A549 (cell line): ENCODE data around the gene NRXN2. TPM values are rescaled to one million over a fixed set of nuclear protein-coding genes. Genes with fewer than 3 reads are reported as not detected.

Source experiments
- ATAC-seq, 2 experiments: fragments of 200-7000 bp in 1 of 2; fragments of >200 bp in 1 of 2; cut with Nextera tagmentation in 1 of 2; cut with Tn5 transposase in 1 of 2; 3 replicates each; pipeline versions ENCODE4 v1.8.0 to v1.9.1; 2018 to 2020; ENCODE audit warnings: mild to moderate bottlenecking in 1 of 2, moderate library complexity in 1 of 2
- CTCF ChIA-PET: fragments of 300-600 bp; sonication (Branson Sonifier 250); formaldehyde crosslinking; extraction: SDS; loops from one replicate; lab custom pipeline; 2021; ENCODE audit warnings: antibody characterized with exemption, inconsistent platforms; lab: Yijun Ruan, JAX
- POLR2A ChIA-PET: fragments of 350-600 bp; formaldehyde crosslinking; extraction: SDS; loops from one replicate; lab custom pipeline; 2021; ENCODE audit warnings: antibody characterized with exemption, inconsistent platforms; lab: Yijun Ruan, JAX
- DNase-seq, 2 experiments: peaks; one replicate each; pipeline versions ENCODE4 v3.0.0 to v3.0.0-alpha.2; 2011 to 2016; ENCODE audit warnings: low read depth in 1 of 2, low spot score in 1 of 2
- FAIRE-seq: peaks from 2 replicates; lab custom pipeline; 2011; peaks lifted over from hg19 to GRCh38; lab: Jason Lieb, UNC
- H3K27ac ChIP-seq, 2 experiments: fragments of >200 bp; sonication (Bioruptor Twin); formaldehyde crosslinking; 3 replicates each; pipeline ENCODE4 v1.5.1; 2016 to 2017
- H3K4me1 ChIP-seq: fragments of >200 bp; sonication (Bioruptor Twin); formaldehyde crosslinking; 3 replicates; pipeline ENCODE4 v1.6.1; 2016
- H3K4me2 ChIP-seq: fragments of >200 bp; sonication (Bioruptor Twin); formaldehyde crosslinking; 3 replicates; pipeline ENCODE4 v1.6.1; 2016
- H3K4me3 ChIP-seq: fragments of >200 bp; sonication (Bioruptor Twin); formaldehyde crosslinking; 3 replicates; pipeline ENCODE4 v1.5.1; 2016
- H3K9me3 ChIP-seq: fragments of >200 bp; sonication (Bioruptor Twin); formaldehyde crosslinking; 3 replicates; pipeline ENCODE4 v1.6.1; 2016
- ATOH8 ChIP-seq: fragments of 250-450 bp; sonication (Bioruptor Pico); IDR thresholded peaks from 2 replicates; pipeline ENCODE4 v1.5.0; 2020; ENCODE audit warnings: low read depth, mild to moderate bottlenecking, moderate library complexity
- BCL3 ChIP-seq: fragments of >200 bp; sonication (Bioruptor Twin); formaldehyde crosslinking; IDR thresholded peaks from 3 replicates; pipeline ENCODE4 v1.6.1; 2016
- CBX2 ChIP-seq: fragments of 200-600 bp; sonication (generic); IDR thresholded peaks from 2 replicates; pipeline ENCODE4 v1.6.1; 2016; ENCODE audit warnings: low read depth, mild to moderate bottlenecking, borderline replicate concordance
- CBX8 ChIP-seq: fragments of 200-600 bp; sonication (generic); IDR thresholded peaks from 2 replicates; pipeline ENCODE4 v1.6.1; 2016
- CHD4 ChIP-seq: fragments of 200-600 bp; sonication (generic); IDR thresholded peaks from 2 replicates; pipeline ENCODE4 v1.6.1; 2016; ENCODE audit warnings: antibody characterized with exemption, mild to moderate bottlenecking, borderline replicate concordance
- CTCF ChIP-seq: fragments of >200 bp; sonication (Bioruptor Twin); formaldehyde crosslinking; IDR thresholded peaks from 3 replicates; pipeline ENCODE4 v1.5.1; 2016
- EHMT2 ChIP-seq: fragments of 200-600 bp; sonication (generic); IDR thresholded peaks from 2 replicates; pipeline ENCODE4 v1.6.1; 2016; ENCODE audit warnings: antibody characterized with exemption, low read depth, mild to moderate bottlenecking, moderate library complexity
- ESRRA ChIP-seq: fragments of 150-350 bp; IDR thresholded peaks from 2 replicates; pipeline ENCODE4 v1.6.1; 2014; ENCODE audit warnings: mild to moderate bottlenecking, low read length, borderline replicate concordance
- FOSB ChIP-seq: fragments of 250-450 bp; sonication (Bioruptor Pico); IDR thresholded peaks from 2 replicates; pipeline ENCODE4 v1.5.0; 2020; ENCODE audit warnings: mild to moderate bottlenecking, moderate library complexity
- FOSL2 ChIP-seq, 2 experiments: fragments of 450-650 bp in 1 of 2; fragments of >200 bp in 1 of 2; sonication (Bioruptor Twin) in 1 of 2; formaldehyde crosslinking; IDR thresholded peaks; 2 replicates each; pipeline versions ENCODE4 v1.5.0 to v1.6.1; 2016 to 2020; ENCODE audit warnings: mild to moderate bottlenecking in 1 of 2, moderate library complexity in 1 of 2
- GATA3 ChIP-seq: IDR thresholded peaks from 2 replicates; pipeline ENCODE4 v1.6.1; 2012; ENCODE audit warnings: borderline replicate concordance
- HDAC2 ChIP-seq: fragments of 200-600 bp; sonication (generic); IDR thresholded peaks from 2 replicates; pipeline ENCODE4 v1.6.1; 2016
- HES2 ChIP-seq: fragments of >200 bp; sonication (Bioruptor Twin); formaldehyde crosslinking; IDR thresholded peaks from 2 replicates; pipeline ENCODE4 v1.6.1; 2016
- HMGXB4 ChIP-seq: fragments of 250-450 bp; sonication (Bioruptor Pico); IDR thresholded peaks from 2 replicates; pipeline ENCODE4 v1.5.0; 2021; ENCODE audit warnings: mild to moderate bottlenecking, moderate library complexity, borderline replicate concordance
- HOXB13 ChIP-seq: fragments of 250-450 bp; sonication (Bioruptor Pico); IDR thresholded peaks from 2 replicates; pipeline ENCODE4 v1.5.0; 2020; ENCODE audit warnings: low read depth, mild to moderate bottlenecking, moderate library complexity
- KDM1A ChIP-seq: fragments of 200-600 bp; sonication (generic); IDR thresholded peaks from 2 replicates; pipeline ENCODE4 v1.6.1; 2016; ENCODE audit warnings: low read depth, mild to moderate bottlenecking
- NFE2L2 ChIP-seq: fragments of 150-350 bp; conservative IDR thresholded peaks from 2 replicates; pipeline ENCODE4 v1.6.1; 2014; ENCODE audit warnings: low read length
- NPAS2 ChIP-seq: fragments of 250-450 bp; sonication (Bioruptor Pico); IDR thresholded peaks from 2 replicates; pipeline ENCODE4 v1.8.0; 2022; ENCODE audit warnings: mild to moderate bottlenecking, moderate library complexity, borderline replicate concordance
- RARB ChIP-seq: fragments of 250-450 bp; sonication (Bioruptor Pico); IDR thresholded peaks from 2 replicates; pipeline ENCODE4 v1.8.0; 2021; ENCODE audit warnings: mild to moderate bottlenecking, moderate library complexity
- RCOR1 ChIP-seq: fragments of 150-350 bp; IDR thresholded peaks from 2 replicates; pipeline ENCODE4 v1.6.1; 2014; ENCODE audit warnings: antibody characterized with exemption, low read length, low read depth
- RFX5 ChIP-seq: fragments of 450-650 bp; IDR thresholded peaks from 2 replicates; pipeline ENCODE4 v1.7.1; 2014; ENCODE audit warnings: antibody characterized with exemption, mild to moderate bottlenecking, moderate library complexity
- USF2 ChIP-seq: fragments of 450-650 bp; IDR thresholded peaks from 2 replicates; pipeline ENCODE4 v1.6.1; 2014; ENCODE audit warnings: antibody characterized with exemption
- ZC3H11A ChIP-seq: fragments of 450-650 bp; IDR thresholded peaks from 2 replicates; pipeline ENCODE4 v1.6.1; 2014; ENCODE audit warnings: antibody characterized with exemption, mild to moderate bottlenecking
- WGBS: methylation state at CpG from one replicate; pipeline ENCODE4 v1.1.6; 2017; ENCODE audit errors: missing lambda C conversion rate; 5-methylcytosine and 5-hydroxymethylcytosine counted together
- polyA plus RNA-seq, 4 experiments: library from polyadenylated mRNA; depleted of rRNA in 3 of 4; stranded (reverse); fragments of >200 nt; fragmentation: RNase III in 1 of 4; extraction: RNeasy Plus Mini Kit Qiagen cat#74134 plus additional on column Dnase treatment in 1 of 4; gene quantifications; 2 replicates in 3 of 4; 3 replicates in 1 of 4; pipeline ENCODE4 v1.2.3, GENCODE V29; 2011 to 2017

NRXN2 gene
- polyA plus RNA-seq, 2 of the 4 experiments (the other 2 are of a cell fraction) = 0.04 TPM; not detected in 1

- H3K4me1 ChIP-seq = peaks cover 2% of the 10 kb centered on the region; the same call in 1 of the 3 replicates
- no peak for FAIRE-seq
- H3K27ac ChIP-seq = no peak overlapping the region
- DNase-seq = no peak
- no peak overlapping the region for H3K4me3 ChIP-seq
- no peak for ATAC-seq
- CTCF ChIA-PET = interaction anchor here (0.5 to 13.7 kb wide), 13 partner anchors 9 to 317 kb away, joined by 3 to 255 read pairs (median 4); no protein-coding TSS in a partner anchor
- H3K4me2 ChIP-seq = no peak overlapping the region
- no peaks in the 10 kb centered on the region for H3K9me3 ChIP-seq
- 49% methylated on average over 9 of the region's 9 CpGs for WGBS
- TF ChIP-seq CHD4 (no peak), CBX8 (no peak), FOSB (CRISPR knock-in tag) (no peak), RARB (CRISPR knock-in tag) (no peak), HDAC2 (no peak), RCOR1 (no peak), ZC3H11A (no peak), USF2 (no peak), ATOH8 (CRISPR knock-in tag) (no peak), KDM1A (no peak), RFX5 (no peak), NFE2L2 (no peak), HOXB13 (CRISPR knock-in tag) (no peak)
- POLR2A ChIA-PET = no interaction called here
Measured at GRCh38 chr11:64648551-64648950, 74.4 kb downstream of the NRXN2 start.

- POLR2A ChIA-PET = no interaction called here
- Histone ChIP-seq H3K4me3 (no peak overlapping the region), H3K27ac (no peak overlapping the region), H3K4me1 (peaks cover 11% of the 10 kb centered on the region; the same call in 1 of the 3 replicates), H3K4me2 (no peak overlapping the region), H3K9me3 (no peaks in the 10 kb centered on the region)
- no peak for DNase-seq
- ATAC-seq = no peak
- CTCF ChIA-PET = interaction anchor here (0.6 to 13.7 kb wide), 11 partner anchors 7 to 315 kb away, joined by 3 to 255 read pairs (median 7); no protein-coding TSS in a partner anchor
- WGBS = 73% methylated on average over 8 of the region's 9 CpGs
- TF ChIP-seq ESRRA (no peak), RCOR1 (no peak), NPAS2 (no peak), FOSL2 (IDR thresholded peaks at IDR 0.05) (no peak), FOSL2 (CRISPR knock-in tag; IDR thresholded peaks at IDR 0.05) (no peak), EHMT2 (no peak), HES2 (no peak)
- no peak for FAIRE-seq
Measured at GRCh38 chr11:64647019-64647779, 75.8 kb downstream of the NRXN2 start.

- H3K27ac ChIP-seq = no peak overlapping the region
- H3K4me1 ChIP-seq = peaks cover 11% of the 10 kb centered on the region; the same call in 1 of the 3 replicates
- ChIA-PET POLR2A (no interaction called here), CTCF (interaction anchor here (0.9 to 13.7 kb wide), 11 partner anchors 8 to 303 kb away, joined by 3 to 255 read pairs (median 5); no protein-coding TSS in a partner anchor)
- FAIRE-seq (no peak), ATAC-seq (peak; percentile 64 to 79; a peak in 5 of 6 replicates), DNase-seq (peak in 1 of 2 experiments; percentile 48)
- H3K4me3 ChIP-seq = no peak overlapping the region
- 61% methylated on average over 11 of the region's 11 CpGs for WGBS
- no peaks in the 10 kb centered on the region for H3K9me3 ChIP-seq
- no peak overlapping the region for H3K4me2 ChIP-seq
- TF ChIP-seq CBX2 (no peak), HOXB13 (CRISPR knock-in tag) (no peak), ZC3H11A (no peak), USF2 (no peak), CTCF (no peak), FOSB (CRISPR knock-in tag) (no peak), HMGXB4 (no peak), BCL3 (no peak), GATA3 (no peak)
Measured at GRCh38 chr11:64644647-64645275, 78.2 kb downstream of the NRXN2 start.
